ENCODE results near the gene RHOBTB3.

RHOBTB3 gene

GRCh38 chr5:95718738-95719137 is 12.4 kb upstream of the RHOBTB3 start:
- TF ChIP-seq, protein P1, sequence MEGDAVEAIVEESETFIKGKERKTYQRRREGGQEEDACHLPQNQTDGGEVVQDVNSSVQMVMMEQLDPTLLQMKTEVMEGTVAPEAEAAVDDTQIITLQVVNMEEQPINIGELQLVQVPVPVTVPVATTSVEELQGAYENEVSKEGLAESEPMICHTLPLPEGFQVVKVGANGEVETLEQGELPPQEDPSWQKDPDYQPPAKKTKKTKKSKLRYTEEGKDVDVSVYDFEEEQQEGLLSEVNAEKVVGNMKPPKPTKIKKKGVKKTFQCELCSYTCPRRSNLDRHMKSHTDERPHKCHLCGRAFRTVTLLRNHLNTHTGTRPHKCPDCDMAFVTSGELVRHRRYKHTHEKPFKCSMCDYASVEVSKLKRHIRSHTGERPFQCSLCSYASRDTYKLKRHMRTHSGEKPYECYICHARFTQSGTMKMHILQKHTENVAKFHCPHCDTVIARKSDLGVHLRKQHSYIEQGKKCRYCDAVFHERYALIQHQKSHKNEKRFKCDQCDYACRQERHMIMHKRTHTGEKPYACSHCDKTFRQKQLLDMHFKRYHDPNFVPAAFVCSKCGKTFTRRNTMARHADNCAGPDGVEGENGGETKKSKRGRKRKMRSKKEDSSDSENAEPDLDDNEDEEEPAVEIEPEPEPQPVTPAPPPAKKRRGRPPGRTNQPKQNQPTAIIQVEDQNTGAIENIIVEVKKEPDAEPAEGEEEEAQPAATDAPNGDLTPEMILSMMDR (conservative IDR thresholded peaks at IDR 0.05) = no peak
- no peak overlapping the region for H3K27ac ChIP-seq

DNA sequence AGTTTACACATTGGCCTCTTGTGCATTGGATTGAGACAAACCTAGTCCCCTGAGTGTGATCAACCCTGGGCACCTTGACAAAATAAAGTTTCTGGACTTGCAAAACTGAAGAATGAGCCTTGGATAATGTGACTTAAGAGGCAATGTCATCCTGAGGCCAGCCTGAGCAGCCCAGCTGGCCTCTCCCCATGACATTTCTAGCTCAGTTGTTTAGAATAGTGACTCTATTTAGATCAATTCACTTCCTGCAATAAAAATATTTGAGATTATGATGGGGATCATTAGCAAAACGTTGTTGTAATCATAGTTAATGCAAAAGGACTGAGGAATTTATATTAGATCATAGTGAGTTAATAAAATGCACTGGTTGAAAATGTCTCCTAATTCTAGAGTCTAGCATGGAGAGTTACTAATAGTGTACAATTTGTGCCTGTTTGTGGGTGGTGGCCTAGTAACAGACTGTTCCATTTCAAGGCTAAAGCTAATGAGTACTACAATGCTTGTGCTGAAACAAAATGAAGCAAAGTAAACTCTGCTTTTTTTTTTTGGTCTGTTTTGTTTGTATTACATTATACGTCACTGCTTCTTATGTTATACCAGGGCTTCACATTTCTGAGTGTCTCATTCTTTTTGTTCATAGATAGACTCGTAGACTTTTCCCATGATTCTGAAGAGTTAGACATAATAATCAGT is 10.9 kb upstream of the RHOBTB3 start:
- TF ChIP-seq, protein P1 (conservative IDR thresholded peaks at IDR 0.05) = no peak
- H3K27ac ChIP-seq = peak overlapping the region; percentile 8

DNA sequence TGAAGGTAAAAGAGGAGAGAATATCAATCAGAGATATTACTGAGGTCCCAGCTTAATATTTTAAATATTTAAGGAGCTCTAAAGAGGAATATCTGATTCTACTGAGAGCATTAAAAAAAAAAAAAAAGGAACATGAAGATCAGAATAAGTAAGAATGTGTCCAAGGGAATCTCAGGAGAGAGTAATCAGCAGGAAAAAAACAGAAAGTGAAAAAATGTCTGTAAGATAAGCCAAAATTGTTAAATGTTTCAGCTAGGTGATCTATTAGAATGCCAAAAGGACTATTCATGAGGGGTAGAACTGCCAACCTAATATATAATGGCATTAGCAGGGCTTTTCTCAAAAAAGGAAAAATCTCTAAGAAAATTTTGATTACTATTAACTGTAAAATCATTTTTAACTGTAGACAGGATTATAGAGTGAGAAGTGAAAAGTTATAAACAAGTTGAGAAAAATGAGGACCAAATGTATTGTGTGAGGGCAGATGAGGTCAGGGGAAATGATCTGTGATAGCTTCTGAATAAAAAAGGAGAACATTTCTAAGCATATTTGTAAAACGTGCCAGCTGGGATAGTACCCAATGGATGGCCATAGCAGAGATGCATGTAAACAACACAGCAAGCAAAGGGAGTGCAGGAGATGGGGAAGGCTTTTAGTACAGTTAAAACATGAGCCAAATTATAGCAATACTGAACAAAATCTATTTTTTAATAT is 9.4 kb upstream of the RHOBTB3 start:
- TF ChIP-seq, protein P1 (conservative IDR thresholded peaks at IDR 0.05) = no peak
- no peak overlapping the region for H3K27ac ChIP-seq

GRCh38 chr5:95723632-95724369 is 7.3 kb upstream of the RHOBTB3 start:
- TF ChIP-seq, protein P1 (conservative IDR thresholded peaks at IDR 0.05) = no peak
- peak overlapping the region; percentile 28 for H3K27ac ChIP-seq

DNA sequence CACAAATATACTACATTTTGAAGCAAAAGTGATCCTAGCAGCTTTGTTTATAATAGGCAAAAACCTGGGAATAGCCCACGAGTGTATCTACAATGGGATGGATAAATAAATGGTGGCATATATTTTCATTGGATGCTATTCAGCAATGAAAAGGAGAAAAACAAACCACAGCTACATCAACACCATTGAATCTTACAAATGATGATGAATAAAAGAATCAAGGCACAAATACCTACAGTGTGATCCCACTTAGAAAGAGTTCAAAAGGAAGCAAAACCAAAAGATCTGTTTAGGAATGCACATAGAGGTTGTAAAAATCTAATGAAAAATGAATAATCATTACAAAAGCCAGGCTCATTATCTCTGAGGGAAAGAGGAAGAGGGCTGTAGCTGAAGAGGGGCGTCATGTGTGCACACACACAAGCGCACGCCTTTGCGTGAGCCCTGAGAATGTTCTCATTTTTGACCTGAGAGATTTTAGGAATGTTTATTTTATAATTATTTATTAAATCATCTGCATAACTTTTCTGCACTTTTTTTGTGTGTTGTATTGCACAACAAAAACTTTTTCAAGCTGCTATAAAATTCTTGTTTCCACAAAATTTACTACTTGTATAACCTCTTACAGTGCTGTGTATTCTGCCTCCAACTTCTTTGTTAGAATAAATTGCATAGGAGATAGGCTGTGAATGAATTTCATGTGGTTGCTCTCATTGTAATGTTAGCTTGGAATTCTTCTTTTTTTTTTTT is 5.9 kb upstream of the RHOBTB3 start:
- H3K27ac ChIP-seq = no peak overlapping the region
- TF ChIP-seq, protein P1 (conservative IDR thresholded peaks at IDR 0.05) = no peak

GRCh38 chr5:95725937-95726810 is 5.0 kb upstream of the RHOBTB3 start:
- TF ChIP-seq, protein P1 (conservative IDR thresholded peaks at IDR 0.05) = no peak
- no peak overlapping the region for H3K27ac ChIP-seq
